ENCODE data around the gene PDE4B. TPM values are rescaled to one million over a fixed set of nuclear protein-coding genes. Genes with fewer than 3 reads are reported as not detected.
A peak's percentile ranks its signal among the peaks of the same experiment; 100 is the strongest.

PDE4B gene
- total RNA-seq, 4 donors from 2014 or later = 11.2 to 49.5 (median 26.3) TPM

DNA sequence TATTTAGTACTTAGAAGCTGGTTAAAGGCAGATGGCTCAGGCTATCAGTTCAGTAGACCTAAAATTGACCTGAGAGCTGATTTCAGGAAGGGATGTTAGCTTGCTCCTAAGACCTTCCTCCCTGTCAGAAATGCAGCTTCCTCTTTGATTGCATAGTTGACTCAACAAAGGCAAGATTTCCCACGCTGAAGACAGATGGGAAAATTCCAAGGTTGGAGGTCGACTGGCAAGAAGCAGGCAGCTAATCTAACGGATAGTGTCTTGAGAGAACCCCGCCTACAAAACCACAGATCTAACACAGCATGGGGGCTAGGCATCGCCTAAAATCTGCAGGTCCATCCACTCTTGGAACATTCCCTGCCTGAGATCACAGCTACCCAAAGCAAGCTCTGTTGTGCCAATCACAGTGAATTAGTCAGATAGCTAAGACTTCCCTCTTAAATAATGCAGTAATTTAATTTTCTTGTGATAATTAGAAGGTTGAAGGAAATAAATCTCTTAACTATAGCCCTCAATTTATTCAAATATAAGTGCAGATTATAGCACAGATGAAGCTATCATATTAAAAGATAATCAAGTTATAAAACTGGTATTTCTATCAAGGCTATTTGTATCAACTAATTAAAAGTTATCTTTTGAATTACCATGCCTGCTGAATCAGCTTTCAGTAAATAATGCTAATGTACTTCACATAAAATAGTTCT lies 383.5 kb downstream of the PDE4B start:
- DNase-seq (ENCODE audit: low spot score) = no peak
- no peak for ATAC-seq (ENCODE audit: low FRiP score)
- TF ChIP-seq, protein P1, sequence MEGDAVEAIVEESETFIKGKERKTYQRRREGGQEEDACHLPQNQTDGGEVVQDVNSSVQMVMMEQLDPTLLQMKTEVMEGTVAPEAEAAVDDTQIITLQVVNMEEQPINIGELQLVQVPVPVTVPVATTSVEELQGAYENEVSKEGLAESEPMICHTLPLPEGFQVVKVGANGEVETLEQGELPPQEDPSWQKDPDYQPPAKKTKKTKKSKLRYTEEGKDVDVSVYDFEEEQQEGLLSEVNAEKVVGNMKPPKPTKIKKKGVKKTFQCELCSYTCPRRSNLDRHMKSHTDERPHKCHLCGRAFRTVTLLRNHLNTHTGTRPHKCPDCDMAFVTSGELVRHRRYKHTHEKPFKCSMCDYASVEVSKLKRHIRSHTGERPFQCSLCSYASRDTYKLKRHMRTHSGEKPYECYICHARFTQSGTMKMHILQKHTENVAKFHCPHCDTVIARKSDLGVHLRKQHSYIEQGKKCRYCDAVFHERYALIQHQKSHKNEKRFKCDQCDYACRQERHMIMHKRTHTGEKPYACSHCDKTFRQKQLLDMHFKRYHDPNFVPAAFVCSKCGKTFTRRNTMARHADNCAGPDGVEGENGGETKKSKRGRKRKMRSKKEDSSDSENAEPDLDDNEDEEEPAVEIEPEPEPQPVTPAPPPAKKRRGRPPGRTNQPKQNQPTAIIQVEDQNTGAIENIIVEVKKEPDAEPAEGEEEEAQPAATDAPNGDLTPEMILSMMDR (IDR thresholded peaks at IDR 0.05) = no peak

DNA sequence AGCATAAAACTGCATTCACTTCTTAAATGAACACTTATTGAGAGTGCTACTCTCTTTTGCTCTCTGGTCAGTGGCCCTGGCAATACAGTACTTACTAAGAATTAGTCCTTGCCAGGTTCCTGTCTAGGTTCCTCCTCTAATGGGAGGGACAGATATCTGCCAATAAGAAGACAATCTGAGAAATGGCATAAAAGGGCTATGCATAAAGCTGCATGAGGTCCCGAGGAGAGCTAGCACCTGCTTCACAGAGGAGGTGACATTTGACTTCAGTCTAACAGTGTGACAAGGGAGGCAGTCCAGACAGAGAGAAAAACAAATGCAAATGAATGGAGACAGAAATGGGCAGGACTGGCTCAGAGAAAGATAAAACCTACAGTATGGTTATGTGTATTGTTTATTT lies 384.1 kb downstream of the PDE4B start:
- TF ChIP-seq, protein P1 (IDR thresholded peaks at IDR 0.05) = no peak
- no peak for ATAC-seq (ENCODE audit: low FRiP score)
- DNase-seq (ENCODE audit: low spot score) = no peak

DNA sequence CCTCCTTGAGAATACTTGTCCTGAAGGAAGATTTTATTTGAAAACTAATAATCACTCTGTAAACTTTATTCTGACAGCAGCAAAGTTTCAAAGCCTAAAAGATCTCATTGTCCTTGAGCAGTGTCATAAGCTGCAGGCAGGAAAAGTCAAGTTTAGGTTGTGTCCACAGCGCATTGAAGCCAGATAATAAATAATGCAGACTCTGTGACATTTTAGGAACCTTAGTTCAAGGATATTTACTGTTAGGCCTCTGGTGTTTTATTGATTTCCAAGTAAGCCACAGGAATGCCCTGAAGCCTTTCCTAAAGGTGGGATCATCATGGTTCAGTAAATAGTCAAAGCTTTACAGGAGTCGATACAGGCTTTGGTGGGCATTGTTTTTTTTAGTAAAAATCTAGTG lies 384.8 kb downstream of the PDE4B start:
- DNase-seq (ENCODE audit: low spot score) (no peak), ATAC-seq (ENCODE audit: low FRiP score) (no peak)
- TF ChIP-seq, protein P1 (IDR thresholded peaks at IDR 0.05) = no peak

DNA sequence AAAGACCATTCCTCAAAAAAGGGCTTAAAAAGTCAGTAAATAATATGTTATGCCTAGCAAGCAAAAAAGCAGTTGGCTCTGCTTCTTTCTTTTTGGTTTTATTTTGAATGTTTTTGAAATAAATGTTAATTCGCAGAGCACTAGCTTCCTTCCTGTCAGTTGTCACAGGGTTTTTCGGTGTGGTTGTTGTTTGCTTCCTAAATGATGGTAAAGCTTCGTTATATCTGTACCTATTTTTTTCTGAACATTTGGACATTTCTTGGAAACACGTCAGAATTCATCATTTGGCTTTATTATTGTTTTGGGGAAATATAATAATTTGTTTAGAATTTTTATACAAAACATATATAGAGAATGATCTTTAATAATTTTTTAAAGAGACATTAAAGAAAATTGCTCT lies 389.3 kb downstream of the PDE4B start:
- DNase-seq (ENCODE audit: low spot score) (no peak), ATAC-seq (ENCODE audit: low FRiP score) (no peak)
- TF ChIP-seq, protein P1 (IDR thresholded peaks at IDR 0.05) = no peak

DNA sequence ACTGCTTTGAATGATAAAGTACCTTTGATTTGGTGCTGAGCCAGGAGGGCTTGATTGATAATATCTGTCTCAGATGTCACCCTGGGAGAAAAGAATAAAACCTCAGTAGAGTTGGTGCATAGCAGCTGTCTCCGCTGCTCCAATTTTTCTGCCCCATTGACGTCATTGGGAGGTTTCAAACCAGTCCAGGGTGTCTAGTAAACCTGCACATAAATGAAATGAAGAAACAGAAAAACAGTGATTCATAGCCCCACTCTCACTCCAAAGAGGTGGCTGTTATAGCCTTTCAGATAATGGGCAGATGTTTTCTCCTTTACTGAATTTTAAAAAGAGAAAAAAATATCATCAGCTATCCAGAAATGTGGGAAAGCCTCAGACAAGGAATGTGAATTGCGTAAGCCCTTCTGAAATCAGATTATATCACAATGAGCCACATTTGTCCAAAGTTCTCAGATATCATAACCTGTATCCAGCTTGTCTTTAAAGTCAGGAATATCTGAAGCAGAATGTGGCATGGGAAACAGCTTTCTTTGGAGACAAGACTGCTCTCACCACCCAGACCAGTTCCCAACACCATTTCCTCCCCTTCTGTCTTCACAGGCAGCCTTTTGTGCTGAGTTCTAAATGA lies 390.0 kb downstream of the PDE4B start:
- ATAC-seq (ENCODE audit: low FRiP score) (peak; percentile 98), DNase-seq (ENCODE audit: low spot score) (no peak)
- TF ChIP-seq, protein P1 (IDR thresholded peaks at IDR 0.05) = no peak

DNA sequence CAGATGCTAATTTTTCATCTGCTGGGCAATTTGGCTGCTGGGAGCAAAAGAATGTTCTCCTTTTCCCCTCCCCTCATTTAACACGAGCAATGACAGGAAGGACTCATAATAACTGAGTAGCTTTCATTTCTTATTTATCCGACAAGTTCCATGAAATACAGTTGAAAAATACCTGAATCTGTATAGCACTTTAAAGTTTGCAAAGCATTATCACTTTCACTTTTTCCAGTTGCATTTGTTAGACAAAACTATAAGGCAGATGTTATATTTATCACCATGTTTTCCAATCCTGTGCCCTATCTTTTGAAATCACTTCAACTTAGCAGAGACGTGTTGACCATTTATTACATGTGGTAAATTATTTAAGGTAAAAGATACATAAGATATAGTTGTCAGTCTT lies 390.7 kb downstream of the PDE4B start:
- DNase-seq (ENCODE audit: low spot score) = no peak
- ATAC-seq (ENCODE audit: low FRiP score) = no peak
- TF ChIP-seq, protein P1 (IDR thresholded peaks at IDR 0.05) = no peak

DNA sequence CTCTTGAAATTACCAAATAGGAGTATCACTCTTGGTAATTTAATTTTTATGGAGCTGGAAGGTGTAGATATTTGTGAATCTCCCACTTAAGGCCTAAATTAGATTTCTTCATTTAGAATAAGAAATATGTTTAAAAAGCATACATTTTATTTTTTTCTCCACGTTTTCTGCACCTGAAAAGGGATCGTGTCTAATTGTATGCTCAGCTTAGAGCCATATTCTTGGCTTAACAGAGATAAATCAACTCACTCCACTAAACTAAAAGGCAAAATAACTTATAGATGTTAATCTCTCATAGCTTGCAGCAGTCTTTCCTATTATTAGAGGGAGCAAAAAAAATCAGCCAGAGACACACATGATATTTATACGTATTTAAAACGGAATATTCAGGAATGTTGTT lies 404.4 kb downstream of the PDE4B start:
- DNase-seq (ENCODE audit: low spot score) (no peak), ATAC-seq (ENCODE audit: low FRiP score) (no peak)
- TF ChIP-seq, protein P1 (IDR thresholded peaks at IDR 0.05) = no peak

Data from omental fat pad (tissue), 4 donors.